M059J (cell line): ENCODE results near the gene C1orf21. TPM values are rescaled to one million over a fixed set of nuclear protein-coding genes. Genes with fewer than 3 reads are reported as not detected.

ENCODE experiments used
- DNase-seq: peaks from one replicate; pipeline ENCODE4 v3.0.0-alpha.2; 2012; ENCODE audit warnings: low read depth
- total RNA-seq: library from RNA; depleted of rRNA; stranded (reverse); fragments of >200 nt; shearing (Covaris generic); gene quantifications from 2 replicates; pipeline ENCODE4 v1.2.3, GENCODE V29; 2014

Gene C1orf21
- total RNA-seq, 1 experiment from 2014 or later = 22.2 TPM

GRCh38 chr1:184650177-184650866 is 263.5 kb downstream of the C1orf21 start:
- DNase-seq = no peak

- DNase-seq = no peak
Measured at GRCh38 chr1:184655185-184655584, 268.4 kb downstream of the C1orf21 start.

- no peak for DNase-seq
Measured at GRCh38 chr1:184656221-184656620, 269.4 kb downstream of the C1orf21 start.

- no peak for DNase-seq
Measured at GRCh38 chr1:184658055-184658454, 271.2 kb downstream of the C1orf21 start.

GRCh38 chr1:184660462-184661191 is 273.8 kb downstream of the C1orf21 start:
- DNase-seq = no peak

- no peak for DNase-seq
Measured at GRCh38 chr1:184661801-184662200, 275.0 kb downstream of the C1orf21 start.

- peak; percentile 59 for DNase-seq
Measured at GRCh38 chr1:184664042-184664660, 277.3 kb downstream of the C1orf21 start.

GRCh38 chr1:184664661-184665060 is 277.8 kb downstream of the C1orf21 start:
- DNase-seq = no peak

GRCh38 chr1:184665360-184665759 is 278.5 kb downstream of the C1orf21 start:
- DNase-seq = no peak

GRCh38 chr1:184669391-184669790 is 282.6 kb downstream of the C1orf21 start:
- no peak for DNase-seq

- no peak for DNase-seq
Measured at GRCh38 chr1:184672013-184672726, 285.3 kb downstream of the C1orf21 start.

GRCh38 chr1:184673305-184673704 is 286.5 kb downstream of the C1orf21 start:
- DNase-seq = no peak

- DNase-seq = no peak
Measured at GRCh38 chr1:184677344-184677743, 290.5 kb downstream of the C1orf21 start.
